ENCODE data around the gene PDS5B. TPM values are rescaled to one million over a fixed set of nuclear protein-coding genes. Genes with fewer than 3 reads are reported as not detected.

Gene PDS5B
- total RNA-seq, 6 experiments from 2014 or later: 11.9 to 14.2 (median 12.5) TPM

- intact Hi-C loops (cut with DNase I): no loop called here
- ATAC-seq: peak in 3 of 4 donors; percentile 25 to 67 (median 27)
- Histone ChIP-seq H3K4me1 (no peaks in the 10 kb centered on the region), H3K27ac (no peak overlapping the region), H3K4me3 (no peak overlapping the region), H3K36me3 (no peaks in the 10 kb centered on the region), H3K9me3 (no peaks in the 10 kb centered on the region), H3K27me3 (no peaks in the 10 kb centered on the region)
- TF ChIP-seq CTCF (IDR thresholded peaks at IDR 0.05) (no peak), POLR2A (IDR thresholded peaks at IDR 0.05) (no peak)
- 64% methylated on average over 4 of the region's 4 CpGs for WGBS (ENCODE audit: insufficient coverage, low coverage, low lambda C conversion rate, missing lambda C conversion rate)
- no peak for DNase-seq
These were observed 80.8 kb downstream of the PDS5B start for GRCh38 chr13:32666990-32667571.

- WGBS (ENCODE audit: insufficient coverage, low coverage, low lambda C conversion rate, missing lambda C conversion rate): 69% methylated on average over 3 of the region's 3 CpGs
- no peak for TF ChIP-seq POLR2A (IDR thresholded peaks at IDR 0.05)
- peak; percentile 60 to 80 (median 73) for TF ChIP-seq CTCF (IDR thresholded peaks at IDR 0.05)
- Histone ChIP-seq H3K27ac (no peak overlapping the region), H3K36me3 (no peaks in the 10 kb centered on the region), H3K4me1 (no peaks in the 10 kb centered on the region), H3K4me3 (no peak overlapping the region), H3K27me3 (no peaks in the 10 kb centered on the region), H3K9me3 (no peaks in the 10 kb centered on the region)
- peak; percentile 67 to 77 (median 72) for ATAC-seq
- intact Hi-C loops (cut with DNase I): no loop called here
- no peak for DNase-seq
These were observed 82.9 kb downstream of the PDS5B start for GRCh38 chr13:32669030-32669646.

GRCh38 chr13:32674503-32674902, 88.3 kb downstream of the PDS5B start:
- H3K27ac ChIP-seq: no peak overlapping the region
- H3K36me3 ChIP-seq: peaks cover 0 to 10% (median 0%) of the 10 kb centered on the region in 4 donors
- no peak for ATAC-seq
- DNase-seq: no peak
- no peaks in the 10 kb centered on the region for H3K27me3 ChIP-seq
- H3K9me3 ChIP-seq: no peaks in the 10 kb centered on the region
- no peaks in the 10 kb centered on the region for H3K4me1 ChIP-seq
- TF ChIP-seq CTCF (IDR thresholded peaks at IDR 0.05) (no peak), POLR2A (IDR thresholded peaks at IDR 0.05) (no peak)
- no peak overlapping the region for H3K4me3 ChIP-seq
- 88% methylated on average over 2 of the region's 2 CpGs for WGBS (ENCODE audit: insufficient coverage, low coverage, low lambda C conversion rate, missing lambda C conversion rate)
- intact Hi-C loops (cut with DNase I): no loop called here

- H3K27me3 ChIP-seq: no peaks in the 10 kb centered on the region
- no peak overlapping the region for H3K4me3 ChIP-seq
- intact Hi-C loops (cut with DNase I): no loop called here
- no peak for ATAC-seq
- no peaks in the 10 kb centered on the region for H3K4me1 ChIP-seq
- DNase-seq: no peak
- no peaks in the 10 kb centered on the region for H3K9me3 ChIP-seq
- no peak for TF ChIP-seq POLR2A (IDR thresholded peaks at IDR 0.05)
- TF ChIP-seq CTCF (IDR thresholded peaks at IDR 0.05): no peak
- no peak overlapping the region for H3K27ac ChIP-seq
- WGBS (ENCODE audit: insufficient coverage, low coverage, low lambda C conversion rate, missing lambda C conversion rate): 93% methylated on average over 4 of the region's 4 CpGs
- peaks cover 0 to 10% (median 0%) of the 10 kb centered on the region in 4 donors for H3K36me3 ChIP-seq
These were observed 90.0 kb downstream of the PDS5B start for GRCh38 chr13:32676242-32676641.
